ENCODE results near the gene TTC32. TPM values are rescaled to one million over a fixed set of nuclear protein-coding genes. Genes with fewer than 3 reads are reported as not detected.
A peak's percentile ranks its signal among the peaks of the same experiment; 100 is the strongest.

TTC32 gene
- total and polyA plus RNA-seq, 2 of the 4 experiments (the other 2 are of a cell fraction), result 1.1 to 3.9 TPM

DNA sequence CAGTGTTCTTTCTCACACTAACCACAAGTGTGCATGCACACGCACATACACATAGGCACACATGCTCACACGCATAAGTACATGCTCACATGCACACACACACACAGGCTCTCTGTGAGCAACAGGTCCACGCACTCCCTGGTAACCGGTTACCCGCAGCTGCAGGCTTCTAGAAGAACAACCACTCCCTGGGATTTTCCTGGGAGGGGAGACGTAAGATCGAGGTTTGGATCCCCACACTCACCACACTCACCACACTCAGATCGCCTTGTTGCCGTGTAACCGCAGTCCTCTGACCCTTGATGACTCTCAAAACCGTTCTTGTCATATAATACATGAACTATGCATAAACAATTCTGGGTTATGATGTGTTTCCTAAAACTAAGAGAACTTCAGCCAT, 42.2 kb downstream of the TTC32 start:
- H2BK5ac ChIP-seq (ENCODE audit: low read depth, low read length, poor library complexity, severe bottlenecking), result peak overlapping the region; percentile 11
- no TSS peak for BruUV-seq (replicated peaks)
- TF ChIP-seq SMC3 (IDR thresholded peaks at IDR 0.05; ENCODE audit: low read depth, low read length), result no peak
- no peak for TF ChIP-seq FOS (IDR thresholded peaks at IDR 0.05; ENCODE audit: low read depth, low read length)
- ChIA-PET CTCF (no interaction called here), POLR2A (ENCODE audit: unreplicated experiment) (no interaction called here)
- peak overlapping the region; percentile 7 for H2AK9ac ChIP-seq (replicated peaks; ENCODE audit: low read depth, low read length, poor library complexity)
- no peaks in the 10 kb centered on the region for H3K79me1 ChIP-seq (ENCODE audit: low read depth in 1 of 2, low read length in 2 of 2)
- ATAC-seq (ENCODE audit: low read depth) (peak; percentile 28), DNase-seq (peak; percentile 93)
- H3K9me1 ChIP-seq (ENCODE audit: insufficient read depth, low read length), result peaks cover 14% of the 10 kb centered on the region
- intact Hi-C loops (cut with micrococcal nuclease) (no loop called here), dilution Hi-C loops (cut with HindIII; ENCODE audit: low sequenced_read_pairs, unreplicated experiment) (no loop called here), in situ Hi-C loops (cut with MboI; ENCODE audit: low sequenced_read_pairs) (loop anchor here (10.0 kb wide), 2 partner anchors 175 to 1425 kb away; no protein-coding TSS in a partner anchor)
- no peaks in the 10 kb centered on the region for H3K36me3 ChIP-seq (ENCODE audit: control insufficient read depth, insufficient read depth, low read length)
- 0 out of 2 replicates have a peak overlapping the region, but pooled peaks have one; percentile 13 for H2BK20ac ChIP-seq (ENCODE audit: low read depth, low read length)
- H3K23ac ChIP-seq (ENCODE audit: low read depth, low read length), result no peak overlapping the region
- H3K4ac ChIP-seq (ENCODE audit: low read depth, low read length), result peak overlapping the region; percentile 68
- peak overlapping the region; percentile 17; the same call in 1 of the 2 replicates for H3K18ac ChIP-seq (ENCODE audit: low read depth, low read length)
- H4K5ac ChIP-seq (ENCODE audit: low read depth, low read length), result peak overlapping the region; percentile 26; the same call in 1 of the 2 replicates
- peaks cover 13% of the 10 kb centered on the region for H3K4me1 ChIP-seq (ENCODE audit: control insufficient read depth, insufficient read depth, low read length)
- peak overlapping the region; percentile 67 for H2AFZ ChIP-seq (replicated peaks; ENCODE audit: low read length, poor library complexity)
- H3K56ac ChIP-seq (ENCODE audit: extremely low read depth, insufficient read depth, low read length), result no peak overlapping the region; the same call in 1 of the 2 replicates
- 100% methylated on average over 1 of the region's 11 CpGs; no CpG with 5 or more reads in 1 of the 2 experiments for WGBS, 2 experiments (ENCODE audit: extremely low coverage in 2 of 2, insufficient read length in 1 of 2)
- no peak overlapping the region; the same call in 1 of the 2 replicates for H3K4me2 ChIP-seq (ENCODE audit: low read depth, low read length)
- H2BK120ac ChIP-seq (ENCODE audit: low read depth, low read length), result peak overlapping the region; percentile 79
- no peak overlapping the region for H3K9ac ChIP-seq (ENCODE audit: low read depth, low read length)
- no peak overlapping the region for H3K4me3 ChIP-seq (ENCODE audit: insufficient read depth, low read depth, low read length)
- peak overlapping the region; percentile 13; the same call in 1 of the 2 replicates for H3K27ac ChIP-seq (ENCODE audit: insufficient read depth, low read length)
- no peaks in the 10 kb centered on the region for H3K9me3 ChIP-seq (ENCODE audit: control insufficient read depth, insufficient read depth, low read length)
- H3K14ac ChIP-seq (replicated peaks; ENCODE audit: low read depth, low read length), result peak overlapping the region; percentile 29
- H2BK15ac ChIP-seq (ENCODE audit: low read depth, low read length), result no peak overlapping the region
- H4K20me1 ChIP-seq (ENCODE audit: insufficient read depth, low read length), result no peaks in the 10 kb centered on the region
- peak overlapping the region in 1 of 2 experiments; percentile 60; a peak in 2 of 4 replicates for H4K8ac ChIP-seq (ENCODE audit: low read depth in 2 of 2, low read length in 2 of 2)
- H3K27me3 ChIP-seq (ENCODE audit: control insufficient read depth, insufficient read depth, low read length), result no peaks in the 10 kb centered on the region
- peak overlapping the region; percentile 20 for H4K91ac ChIP-seq (ENCODE audit: insufficient read depth, low read depth, low read length)
- peak overlapping the region; percentile 57 for H2AK5ac ChIP-seq (ENCODE audit: low read depth, low read length)

Data from IMR-90 (cell line).